PC-3 (cell line): ENCODE measurements around the gene CFAP45. TPM values are rescaled to one million over a fixed set of nuclear protein-coding genes. Genes with fewer than 3 reads are reported as not detected.

Experiments used
- ATAC-seq: fragments of 200-7000 bp; cut with Tn5 transposase; 2 replicates; pipeline ENCODE4 v1.9.1; 2020; ENCODE audit warnings: mild to moderate bottlenecking, moderate library complexity
- BruUV-seq: library from RNA; stranded (reverse); fragments of 400-500 nt; replicated peaks from 2 replicates; lab custom pipeline; 2021; lab: Mats Ljungman, UMichigan
- CTCF ChIA-PET: fragments of 300-600 bp; sonication (Branson Sonifier 250); formaldehyde crosslinking; loops from one replicate; lab custom pipeline; 2022; ENCODE audit warnings: antibody characterized with exemption; lab: Charles Lee
- POLR2A ChIA-PET: fragments of 300-600 bp; sonication (Branson Sonifier 250); formaldehyde crosslinking; loops from one replicate; lab custom pipeline; 2022; ENCODE audit warnings: antibody characterized with exemption; ENCODE audit not compliant: unreplicated experiment; lab: Charles Lee
- DNase-seq: peaks from one replicate; pipeline ENCODE4 v3.0.0-alpha.2; 2015
- H2AFZ ChIP-seq: fragments of 300-600 bp; sonication (generic); 2 replicates; pipeline ENCODE4 v1.6.0; 2016; ENCODE audit warnings: antibody characterized with exemption, low read length
- H3F3A ChIP-seq: fragments of 300-600 bp; sonication (generic); one replicate; pipeline ENCODE4 v1.6.0; 2017; ENCODE audit warnings: antibody characterized with exemption, low read length, control low read depth, mild to moderate bottlenecking; ENCODE audit not compliant: unreplicated experiment
- H3K27ac ChIP-seq: fragments of 300-600 bp; sonication (generic); 2 replicates; pipeline ENCODE4 v1.5.1; 2016; ENCODE audit warnings: mild to moderate bottlenecking, low read length
- H3K27me3 ChIP-seq: fragments of 300-600 bp; sonication (generic); 2 replicates; pipeline ENCODE4 v1.6.1; 2016; ENCODE audit warnings: low read length, mixed read lengths
- H3K36me3 ChIP-seq: fragments of 300-600 bp; sonication (generic); 2 replicates; pipeline ENCODE4 v1.6.1; 2016; ENCODE audit warnings: low read depth, mixed run types, low read length, mixed read lengths
- H3K4me1 ChIP-seq: fragments of 300-600 bp; sonication (generic); 2 replicates; pipeline ENCODE4 v1.5.1; 2016; ENCODE audit warnings: low read length; ENCODE audit not compliant: insufficient read depth
- H3K4me2 ChIP-seq: fragments of 300-600 bp; sonication (generic); 2 replicates; pipeline ENCODE4 v1.6.0; 2016; ENCODE audit warnings: low read length
- H3K4me3 ChIP-seq: fragments of 300-600 bp; sonication (generic); 2 replicates; pipeline ENCODE4 v1.5.1; 2016; ENCODE audit warnings: mild to moderate bottlenecking, low read length, mixed read lengths
- H3K79me2 ChIP-seq: fragments of 300-600 bp; sonication (generic); 2 replicates; pipeline ENCODE4 v1.6.1; 2017; ENCODE audit warnings: low read length, mixed read lengths
- H3K9ac ChIP-seq: fragments of 300-600 bp; sonication (generic); 2 replicates; pipeline ENCODE4 v1.6.0; 2016; ENCODE audit warnings: mild to moderate bottlenecking, low read length
- H3K9me2 ChIP-seq: fragments of 300-600 bp; sonication (generic); replicated peaks from 2 replicates; pipeline ENCODE4 v1.6.1; 2016; ENCODE audit warnings: mixed run types, low read length, mixed read lengths
- H3K9me3 ChIP-seq: fragments of 300-600 bp; sonication (generic); 2 replicates; pipeline ENCODE4 v1.6.1; 2016; ENCODE audit warnings: low read length, mixed read lengths
- H4K20me1 ChIP-seq: fragments of 300-600 bp; sonication (generic); 2 replicates; pipeline ENCODE4 v1.6.1; 2016; ENCODE audit warnings: low read length, mixed read lengths
- CTCF ChIP-seq: fragments of 300-600 bp; sonication (generic); conservative IDR thresholded peaks from 2 replicates; pipeline ENCODE4 v1.5.1; 2017; ENCODE audit warnings: antibody characterized with exemption, low read depth, mild to moderate bottlenecking, low read length
- EZH2 ChIP-seq: fragments of 300-600 bp; sonication (generic); IDR thresholded peaks from one replicate; pipeline ENCODE4 v1.6.1; 2017; ENCODE audit warnings: antibody characterized with exemption, mild to moderate bottlenecking, low read length; ENCODE audit not compliant: unreplicated experiment
- EZH2phosphoT487 ChIP-seq: fragments of 300-600 bp; sonication (generic); IDR thresholded peaks from 2 replicates; pipeline ENCODE4 v1.6.1; 2018; ENCODE audit warnings: mild to moderate bottlenecking, antibody characterized with exemption, low read length, borderline replicate concordance
- intact Hi-C: fragments of 100-400 bp; cut with micrococcal nuclease; formaldehyde crosslinking; loops from 2 replicates; pipeline ENCODE4 v1.9.0; 2023
- total RNA-seq: library from RNA; depleted of rRNA; stranded (reverse); fragments of >200 nt; gene quantifications from 2 replicates; pipeline ENCODE4 v1.2.3, GENCODE V29; 2014

CFAP45 gene
- total RNA-seq, 1 experiment from 2014 or later: 1.6 TPM

GRCh38 chr1:159945483-159946241 lies 45.7 kb upstream of the CFAP45 start, which contains the start of gene IGSF9:
TSS of gene IGSF9 (minus strand) at chr1:159945613. CDS start at chr1:159943454, 2,159 bp downstream.
- Histone ChIP-seq H3K27me3 (no peaks in the 10 kb centered on the region), H3K9ac (peak within 1 kb of the TSS; percentile 78), H3K9me2 (no peaks in the 10 kb centered on the region), H3K27ac (peak within 1 kb of the TSS; percentile 83), H3K4me2 (peak within 1 kb of the TSS; percentile 94), H2AFZ (peak within 1 kb of the TSS; percentile 76), H3K4me3 (peak within 1 kb of the TSS; percentile 84), H3K9me3 (no peaks in the 10 kb centered on the region), H3K79me2 (peaks cover 23% of the 10 kb centered on the region), H3K36me3 (no peaks in the 10 kb centered on the region), H4K20me1 (no peaks in the 10 kb centered on the region), H3K4me1 (peaks cover 42% of the 10 kb centered on the region), H3F3A (no peaks in the 10 kb centered on the region)
- CTCF ChIA-PET: interaction anchor here (1.7 to 2.2 kb wide), 2 partner anchors 53 to 62 kb away, joined by 10 to 14 read pairs; no protein-coding TSS in a partner anchor
- intact Hi-C loops: loop anchor here (1.0 to 2.0 kb wide), 6 partner anchors 9 to 147 kb away; partner anchors contain the start of gene TAGLN2
- POLR2A ChIA-PET: no interaction called here
- BruUV-seq: no TSS peak
- TF ChIP-seq EZH2 (no peak), EZH2phosphoT487 (no peak), CTCF (peak; percentile 82)
- DNase-seq: peak; percentile 99
- peak; percentile 92 for ATAC-seq

- no TSS peak for BruUV-seq
- Histone ChIP-seq H3K27me3 (no peaks in the 10 kb centered on the region), H3K27ac (peak overlapping the region; percentile 83), H3F3A (no peaks in the 10 kb centered on the region), H3K9me2 (no peaks in the 10 kb centered on the region), H3K4me3 (peak overlapping the region; percentile 84), H3K79me2 (peaks cover 23% of the 10 kb centered on the region), H3K36me3 (no peaks in the 10 kb centered on the region), H3K4me2 (peak overlapping the region; percentile 94), H3K9ac (peak overlapping the region; percentile 78), H3K4me1 (peaks cover 40% of the 10 kb centered on the region), H4K20me1 (no peaks in the 10 kb centered on the region), H3K9me3 (no peaks in the 10 kb centered on the region), H2AFZ (peak overlapping the region; percentile 76)
- CTCF ChIA-PET: interaction anchor here (0.7 to 2.2 kb wide), 4 partner anchors 52 to 63 kb away, joined by 3 to 14 read pairs (median 8); no protein-coding TSS in a partner anchor
- POLR2A ChIA-PET: no interaction called here
- intact Hi-C loops: loop anchor here (1.0 to 2.0 kb wide), 4 partner anchors 9 to 146 kb away; partner anchors contain the start of gene TAGLN2
- TF ChIP-seq CTCF (no peak), EZH2phosphoT487 (no peak), EZH2 (no peak)
- ATAC-seq (no peak), DNase-seq (no peak)
These were observed 44.9 kb upstream of the CFAP45 start for GRCh38 chr1:159944623-159945455.
